PC-9 (cell line): ENCODE data around the gene PROSER2. TPM values are rescaled to one million over a fixed set of nuclear protein-coding genes. Genes with fewer than 3 reads are reported as not detected.

Source experiments
- BruUV-seq: library from RNA; stranded (reverse); fragments of 400-500 nt; replicated peaks from 2 replicates; lab custom pipeline; 2021; lab: Mats Ljungman, UMichigan
- CTCF ChIA-PET: fragments of 300-600 bp; sonication (Branson Sonifier 250); formaldehyde crosslinking; loops from one replicate; lab custom pipeline; 2022; ENCODE audit warnings: antibody characterized with exemption; lab: Charles Lee
- POLR2A ChIA-PET: fragments of 300-600 bp; sonication (Branson Sonifier 250); formaldehyde crosslinking; loops from one replicate; lab custom pipeline; 2022; ENCODE audit warnings: antibody characterized with exemption; ENCODE audit not compliant: unreplicated experiment; lab: Charles Lee
- DNase-seq, 2 experiments: peaks; one replicate each; pipeline versions ENCODE4 v3.0.0 to v3.0.0-alpha.2; 2015 to 2022; ENCODE audit warnings: mixed read lengths in 1 of 2
- H2AFZ ChIP-seq: fragments of 200-600 bp; sonication (generic); 2 replicates; pipeline ENCODE4 v1.8.1; 2017; ENCODE audit warnings: antibody characterized with exemption
- H3F3A ChIP-seq: fragments of 200-600 bp; sonication (generic); 2 replicates; pipeline ENCODE4 v1.8.1; 2017; ENCODE audit warnings: antibody characterized with exemption, mild to moderate bottlenecking, low read depth; ENCODE audit not compliant: insufficient read depth
- H3K27ac ChIP-seq: fragments of 200-600 bp; sonication (generic); 2 replicates; pipeline ENCODE4 v1.6.1; 2016; ENCODE audit warnings: mixed run types
- H3K27me3 ChIP-seq: fragments of 200-600 bp; sonication (generic); 2 replicates; pipeline ENCODE4 v1.6.1; 2016; ENCODE audit warnings: low read depth, mixed run types; ENCODE audit not compliant: insufficient read depth
- H3K36me3 ChIP-seq: fragments of 200-600 bp; sonication (generic); 2 replicates; pipeline ENCODE4 v1.6.1; 2016; ENCODE audit warnings: low read depth, mixed run types
- H3K4me1 ChIP-seq: fragments of 200-600 bp; sonication (generic); replicated peaks from 2 replicates; pipeline ENCODE4 v1.6.1; 2016; ENCODE audit warnings: mixed run types; ENCODE audit not compliant: insufficient read depth
- H3K4me2 ChIP-seq: fragments of 200-600 bp; sonication (generic); 2 replicates; pipeline ENCODE4 v1.6.1; 2017; ENCODE audit warnings: mixed run types
- H3K4me3 ChIP-seq: fragments of 200-600 bp; sonication (generic); 2 replicates; pipeline ENCODE4 v1.6.1; 2016; ENCODE audit warnings: mixed run types
- H3K79me2 ChIP-seq: fragments of 200-600 bp; sonication (generic); 2 replicates; pipeline ENCODE4 v1.6.1; 2017; ENCODE audit warnings: low read depth, mixed run types
- H3K9me2 ChIP-seq: fragments of 200-600 bp; sonication (generic); 2 replicates; pipeline ENCODE4 v1.8.1; 2017; ENCODE audit warnings: mild to moderate bottlenecking; ENCODE audit not compliant: insufficient read depth
- H3K9me3 ChIP-seq: fragments of 200-600 bp; sonication (generic); 2 replicates; pipeline ENCODE4 v1.8.1; 2016; ENCODE audit warnings: low read depth; ENCODE audit not compliant: insufficient read depth
- H4K20me1 ChIP-seq: fragments of 200-600 bp; sonication (generic); 2 replicates; pipeline ENCODE4 v1.8.1; 2017; ENCODE audit not compliant: insufficient read depth
- CTCF ChIP-seq: fragments of 200-600 bp; sonication (generic); conservative IDR thresholded peaks from 2 replicates; pipeline ENCODE4 v1.6.1; 2017; ENCODE audit warnings: mixed run types, antibody characterized with exemption, mild to moderate bottlenecking, moderate library complexity
- EZH2 ChIP-seq: fragments of 200-600 bp; sonication (generic); IDR thresholded peaks from 2 replicates; pipeline ENCODE4 v1.8.0; 2017; ENCODE audit warnings: antibody characterized with exemption, low read depth
- intact Hi-C: fragments of 100-400 bp; cut with micrococcal nuclease; formaldehyde crosslinking; loops from one replicate; pipeline ENCODE4 v1.10.0; 2022; ENCODE audit not compliant: unreplicated experiment
- total RNA-seq: library from RNA; stranded (reverse); gene quantifications from 2 replicates; pipeline ENCODE4 v1.2.3, GENCODE V29; 2021

PROSER2 gene
- total RNA-seq, 1 experiment from 2014 or later = 66.6 TPM

GRCh38 chr10:11881477-11882417 lies 58.6 kb downstream of the PROSER2 start:
- H3K27me3 ChIP-seq = no peaks in the 10 kb centered on the region
- DNase-seq = peak; percentile 90 to 94
- peak overlapping the region; percentile 36; the same call in 1 of the 2 replicates for H3K4me3 ChIP-seq
- CTCF ChIA-PET = interaction anchor here (0.5 to 2.6 kb wide), 6 partner anchors 16 to 246 kb away, joined by 3 to 12 read pairs (median 5); no protein-coding TSS in a partner anchor
- peaks cover 79% of the 10 kb centered on the region for H3K4me1 ChIP-seq
- no TSS peak for BruUV-seq
- no peaks in the 10 kb centered on the region for H3K9me2 ChIP-seq
- H3K27ac ChIP-seq = peak overlapping the region; percentile 100
- TF ChIP-seq CTCF (peak; percentile 44), EZH2 (no peak)
- 0 out of 2 replicates have a peak, but pooled peaks cover 3% of the 10 kb centered on the region for H3K79me2 ChIP-seq
- peak overlapping the region; percentile 73 for H3K4me2 ChIP-seq
- H3K9me3 ChIP-seq = no peaks in the 10 kb centered on the region
- H4K20me1 ChIP-seq = no peaks in the 10 kb centered on the region
- no peaks in the 10 kb centered on the region for H3K36me3 ChIP-seq
- intact Hi-C loops = loop anchor here (1.0 kb wide), 3 partner anchors 7 to 105 kb away; no protein-coding TSS in a partner anchor
- POLR2A ChIA-PET = interaction anchor here (0.5 to 1.4 kb wide), 12 partner anchors 14 to 314 kb away, joined by 3 to 7 read pairs (median 4); partner anchors contain the start of gene NUDT5
- peak overlapping the region; percentile 41; the same call in 1 of the 2 replicates for H2AFZ ChIP-seq
- H3F3A ChIP-seq = peaks cover 47% of the 10 kb centered on the region

- peak in 1 of 2 experiments; percentile 28 for DNase-seq
- intact Hi-C loops = loop anchor here (1.0 kb wide), 2 partner anchors 9 to 15 kb away; no protein-coding TSS in a partner anchor
- H3K4me2 ChIP-seq = peak overlapping the region; percentile 73
- ChIA-PET CTCF (interaction anchor here (0.5 to 2.6 kb wide), 3 partner anchors 15 to 245 kb away, joined by 3 to 12 read pairs (median 11); no protein-coding TSS in a partner anchor), POLR2A (interaction anchor here (0.5 kb wide), 1 partner anchor 97 kb away, joined by 3 read pairs; no protein-coding TSS in a partner anchor)
- peaks cover 77% of the 10 kb centered on the region for H3K4me1 ChIP-seq
- no peaks in the 10 kb centered on the region for H3K36me3 ChIP-seq
- H3K9me3 ChIP-seq = no peaks in the 10 kb centered on the region
- 0 out of 2 replicates have a peak, but pooled peaks cover 3% of the 10 kb centered on the region for H3K79me2 ChIP-seq
- H3K27ac ChIP-seq = peak overlapping the region; percentile 100
- H3K9me2 ChIP-seq = no peaks in the 10 kb centered on the region
- H3K27me3 ChIP-seq = no peaks in the 10 kb centered on the region
- no peak overlapping the region for H3K4me3 ChIP-seq
- BruUV-seq = TSS peak; percentile 97
- peaks cover 43% of the 10 kb centered on the region for H3F3A ChIP-seq
- H4K20me1 ChIP-seq = no peaks in the 10 kb centered on the region
- TF ChIP-seq EZH2 (no peak), CTCF (no peak)
- no peak overlapping the region for H2AFZ ChIP-seq
Observed at GRCh38 chr10:11882646-11883375, 59.7 kb downstream of the PROSER2 start.
